HL-60/S4 (cell line): ENCODE measurements around the gene POLR2H.

Source experiments
- in situ Hi-C: fragments of 300-500 bp; cut with MboI; formaldehyde crosslinking; loops from 2 replicates; pipeline ENCODE4 v1.14.3; 2022; ENCODE audit warnings: low sequenced_read_pairs

The POLR2H gene

DNA sequence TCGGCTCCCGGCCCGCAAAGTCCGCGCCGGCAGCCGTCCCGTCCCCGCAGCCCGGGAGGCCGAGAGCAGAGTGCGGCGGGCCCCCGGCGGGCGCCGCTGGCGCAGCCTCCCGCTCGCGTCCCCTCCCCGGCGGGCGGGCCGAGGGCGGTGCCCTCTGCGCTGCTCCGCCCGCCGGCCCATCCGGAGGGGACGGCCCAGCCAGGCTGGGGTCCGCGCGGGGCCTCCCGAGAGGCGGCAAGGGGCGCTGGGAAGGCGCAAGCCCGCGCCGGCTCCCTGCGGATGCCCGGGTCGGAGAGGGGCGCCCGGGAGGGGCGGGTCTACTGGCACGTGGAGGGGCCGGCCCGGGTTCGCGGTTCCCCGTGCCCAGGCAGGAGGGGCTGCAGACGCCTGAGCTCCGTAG lies at the start of gene POLR2H, which contains the start of gene CLCN2:
POLR2H (plus strand) TSS at position 179 of the 400 bp plus-strand sequence. CDS start 1,783 bp downstream, outside the sequence.
CLCN2 (minus strand) TSS at position 74 of the 400 bp plus-strand sequence. CDS start 126 bp downstream, outside the sequence.
- in situ Hi-C loops = loop anchor here (25.0 kb wide), 1 partner anchor 426 kb away; no protein-coding TSS in a partner anchor

DNA sequence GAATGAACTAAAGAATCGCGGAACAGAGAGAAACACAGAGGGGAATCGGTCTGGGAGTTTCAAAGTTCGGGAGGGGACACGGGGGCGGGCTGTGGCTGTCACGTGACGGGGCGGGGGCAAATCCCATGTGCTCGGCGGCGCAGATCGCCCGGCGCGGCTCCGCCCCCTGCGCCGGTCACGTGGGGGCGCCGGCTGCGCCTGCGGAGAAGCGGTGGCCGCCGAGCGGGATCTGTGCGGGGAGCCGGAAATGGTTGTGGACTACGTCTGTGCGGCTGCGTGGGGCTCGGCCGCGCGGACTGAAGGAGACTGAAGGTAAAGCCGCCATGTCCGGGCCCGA lies 47.2 kb upstream of the POLR2H start, which contains the start of gene EIF4G1:
EIF4G1 (plus strand) TSS at position 244 of the 337 bp plus-strand sequence. CDS start 1,191 bp downstream, outside the sequence.
- in situ Hi-C loops = no loop called here

DNA sequence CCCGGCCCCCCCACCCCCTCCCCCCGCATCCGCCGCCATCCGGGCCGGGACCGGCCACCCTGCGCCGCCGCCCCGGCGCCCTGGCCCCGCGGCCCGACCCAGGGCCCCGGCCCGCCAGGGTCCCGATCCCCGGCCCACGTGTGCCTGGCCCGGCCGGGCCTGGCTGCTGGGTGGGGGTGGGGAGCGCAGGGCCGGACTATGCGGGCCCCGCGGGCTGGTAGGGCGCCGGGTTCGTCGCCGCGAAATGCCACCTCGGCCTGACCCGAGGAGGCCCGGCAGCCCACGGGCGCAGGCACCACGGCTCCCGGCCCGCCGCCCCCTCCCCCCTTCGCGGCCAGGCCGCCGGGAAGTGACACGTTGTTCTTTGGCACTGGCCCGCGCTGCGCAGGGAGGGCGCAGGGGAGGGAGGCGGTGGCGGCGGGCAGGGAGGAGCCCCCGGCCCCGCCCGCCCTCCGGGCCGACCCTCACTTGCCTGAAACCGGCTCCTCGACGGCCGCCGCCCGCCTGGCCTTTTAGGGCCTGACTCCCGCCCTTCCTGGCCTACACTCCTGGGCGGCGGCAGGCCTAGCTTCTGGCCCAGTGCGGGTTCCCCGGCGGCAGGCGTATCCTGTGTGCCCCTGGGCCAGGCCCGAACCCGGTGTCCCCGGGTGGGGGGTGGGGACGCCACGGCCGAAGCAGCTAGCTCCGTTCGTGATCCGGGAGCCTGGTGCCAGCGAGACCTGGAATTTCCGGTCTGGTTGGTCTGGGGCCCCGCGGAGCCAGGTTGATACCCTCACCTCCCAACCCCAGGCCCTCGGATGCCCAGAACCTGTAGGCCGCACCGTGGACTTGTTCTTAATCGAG lies 46.6 kb upstream of the POLR2H start:
- in situ Hi-C loops = no loop called here

DNA sequence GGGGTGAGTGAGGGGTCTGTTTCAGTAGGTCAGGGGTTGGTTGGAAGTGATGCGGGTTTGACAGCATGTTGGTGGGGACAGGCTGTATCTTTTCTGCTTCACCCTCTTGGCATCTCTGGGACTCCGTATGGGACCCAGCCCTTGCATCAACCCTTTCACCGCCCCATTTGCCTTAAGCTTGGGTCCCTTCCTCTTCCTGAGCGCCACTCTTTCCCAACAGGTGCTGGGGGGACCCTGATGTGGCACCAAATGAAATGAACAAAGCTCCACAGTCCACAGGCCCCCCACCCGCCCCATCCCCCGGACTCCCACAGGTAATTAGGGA lies 46.0 kb upstream of the POLR2H start:
- in situ Hi-C loops = no loop called here

DNA sequence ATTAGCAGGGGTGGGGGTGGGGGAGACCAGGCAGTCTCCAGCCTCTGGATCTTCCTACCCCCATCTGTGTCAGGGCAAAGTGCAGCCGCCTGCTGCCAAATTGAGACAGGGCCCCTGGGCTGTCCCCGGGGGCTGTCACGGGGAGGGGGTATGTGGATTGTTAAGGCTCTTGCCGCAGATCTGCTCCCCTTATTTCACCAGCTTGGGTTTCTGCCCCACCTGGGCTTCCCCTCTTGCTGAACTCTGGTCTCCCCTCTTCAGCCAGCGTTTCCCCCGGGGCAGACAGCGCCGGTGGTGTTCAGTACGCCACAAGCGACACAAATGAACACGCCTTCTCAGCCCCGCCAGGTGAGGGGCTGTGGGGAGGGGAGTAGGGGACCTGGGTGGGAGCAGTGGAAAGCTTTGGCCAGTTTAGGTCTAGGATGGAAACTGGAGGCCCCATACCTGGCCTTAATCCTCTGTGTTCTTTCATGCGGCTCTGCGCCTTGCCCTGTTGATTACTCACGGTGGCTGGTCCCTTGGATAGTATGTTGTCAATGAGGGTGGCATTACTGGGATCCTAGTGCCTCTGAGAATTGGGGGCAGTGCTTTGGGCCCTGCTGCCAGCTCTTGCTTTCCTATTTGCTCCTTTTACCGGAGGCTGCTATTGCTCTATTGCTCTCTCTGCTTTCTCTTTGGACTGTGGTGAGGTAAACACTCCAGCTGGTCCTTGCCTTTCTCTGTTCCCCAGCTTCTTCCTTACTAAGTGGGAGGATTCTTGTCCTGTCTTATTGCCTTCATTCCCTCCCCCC lies 45.4 kb upstream of the POLR2H start:
- in situ Hi-C loops = no loop called here

DNA sequence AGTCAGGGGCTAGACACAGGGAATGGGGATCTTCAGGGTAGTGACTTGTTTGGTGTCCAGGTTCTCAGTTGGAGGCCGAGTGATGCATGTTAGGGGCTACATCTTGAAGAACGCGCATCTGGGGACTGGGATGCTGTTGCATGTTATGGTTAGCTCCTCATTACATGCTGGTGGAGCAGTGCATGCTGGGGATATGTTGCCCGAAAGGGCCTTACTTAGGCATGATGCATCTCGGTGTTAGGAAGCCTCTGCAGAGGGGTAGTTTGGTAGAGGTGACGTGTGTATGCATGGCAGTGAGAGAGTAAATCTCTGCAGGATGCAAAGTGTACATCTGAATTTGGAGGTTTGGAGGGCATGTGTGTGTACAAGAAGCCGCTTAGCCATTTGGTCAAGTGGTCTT lies 44.7 kb upstream of the POLR2H start:
- in situ Hi-C loops = no loop called here

DNA sequence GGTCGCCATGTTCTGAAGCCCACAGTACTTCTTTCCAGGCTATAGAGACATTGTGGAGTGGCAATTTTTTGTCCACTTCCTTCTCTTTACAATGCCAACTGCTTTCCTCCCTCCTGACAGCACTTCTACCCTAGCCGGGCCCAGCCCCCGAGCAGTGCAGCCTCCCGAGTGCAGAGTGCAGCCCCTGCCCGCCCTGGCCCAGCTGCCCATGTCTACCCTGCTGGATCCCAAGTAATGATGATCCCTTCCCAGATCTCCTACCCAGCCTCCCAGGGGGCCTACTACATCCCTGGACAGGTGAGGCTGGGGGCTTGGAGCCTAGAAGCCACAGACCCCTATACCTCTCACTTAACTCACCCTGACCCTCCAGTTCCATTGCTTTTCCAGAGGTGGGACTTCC lies 44.3 kb upstream of the POLR2H start:
- in situ Hi-C loops = no loop called here

DNA sequence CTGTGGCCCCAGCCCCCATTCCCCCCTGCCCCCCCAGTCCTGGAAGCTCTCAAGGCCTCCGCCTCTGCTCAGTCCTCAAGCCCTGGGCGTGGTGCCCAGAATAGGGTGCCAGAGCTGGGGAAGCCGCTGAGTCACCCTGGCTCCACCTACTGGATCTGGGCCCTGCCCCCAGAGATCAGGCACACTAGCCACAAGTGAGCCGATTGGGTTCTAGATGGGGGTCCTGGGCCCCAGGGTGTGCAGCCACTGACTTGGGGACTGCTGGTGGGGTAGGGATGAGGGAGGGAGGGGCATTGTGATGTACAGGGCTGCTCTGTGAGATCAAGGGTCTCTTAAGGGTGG lies 41.4 kb upstream of the POLR2H start:
- in situ Hi-C loops = no loop called here

DNA sequence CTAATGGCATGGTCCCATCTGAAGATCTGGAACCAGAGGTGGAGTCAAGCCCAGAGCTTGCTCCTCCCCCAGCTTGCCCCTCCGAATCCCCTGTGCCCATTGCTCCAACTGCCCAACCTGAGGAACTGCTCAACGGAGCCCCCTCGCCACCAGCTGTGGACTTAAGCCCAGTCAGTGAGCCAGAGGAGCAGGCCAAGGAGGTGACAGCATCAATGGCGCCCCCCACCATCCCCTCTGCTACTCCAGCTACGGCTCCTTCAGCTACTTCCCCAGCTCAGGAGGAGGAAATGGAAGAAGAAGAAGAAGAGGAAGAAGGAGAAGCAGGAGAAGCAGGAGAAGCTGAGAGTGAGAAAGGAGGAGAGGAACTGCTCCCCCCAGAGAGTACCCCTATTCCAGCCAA lies 39.8 kb upstream of the POLR2H start:
- in situ Hi-C loops = no loop called here

DNA sequence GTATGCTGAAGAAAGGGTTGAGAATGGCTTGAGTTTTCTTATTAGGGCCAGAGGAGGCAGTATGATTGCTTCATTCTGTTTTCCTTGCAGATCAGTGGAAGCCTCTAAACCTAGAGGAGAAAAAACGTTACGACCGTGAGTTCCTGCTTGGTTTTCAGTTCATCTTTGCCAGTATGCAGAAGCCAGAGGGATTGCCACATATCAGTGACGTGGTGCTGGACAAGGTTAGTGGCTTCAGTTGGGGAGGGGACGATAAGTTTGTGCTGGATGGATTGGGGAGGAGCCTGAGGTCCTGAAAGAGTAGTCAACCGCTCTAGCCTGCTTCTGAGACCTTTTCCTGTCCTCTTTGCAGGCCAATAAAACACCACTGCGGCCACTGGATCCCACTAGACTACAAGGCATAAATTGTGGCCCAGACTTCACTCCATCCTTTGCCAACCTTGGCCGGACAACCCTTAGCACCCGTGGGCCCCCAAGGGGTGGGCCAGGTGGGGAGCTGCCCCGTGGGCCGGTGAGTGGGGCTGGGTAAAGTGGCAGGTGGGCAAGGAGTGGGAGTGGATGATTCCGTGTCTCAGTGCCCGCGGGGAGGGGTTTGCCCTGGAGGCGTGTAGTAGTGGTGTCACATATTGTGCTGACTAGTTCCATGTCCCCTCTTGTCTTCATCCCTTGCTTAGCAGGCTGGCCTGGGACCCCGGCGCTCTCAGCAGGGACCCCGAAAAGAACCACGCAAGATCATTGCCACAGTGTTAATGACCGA lies 38.6 kb upstream of the POLR2H start:
- in situ Hi-C loops = no loop called here

DNA sequence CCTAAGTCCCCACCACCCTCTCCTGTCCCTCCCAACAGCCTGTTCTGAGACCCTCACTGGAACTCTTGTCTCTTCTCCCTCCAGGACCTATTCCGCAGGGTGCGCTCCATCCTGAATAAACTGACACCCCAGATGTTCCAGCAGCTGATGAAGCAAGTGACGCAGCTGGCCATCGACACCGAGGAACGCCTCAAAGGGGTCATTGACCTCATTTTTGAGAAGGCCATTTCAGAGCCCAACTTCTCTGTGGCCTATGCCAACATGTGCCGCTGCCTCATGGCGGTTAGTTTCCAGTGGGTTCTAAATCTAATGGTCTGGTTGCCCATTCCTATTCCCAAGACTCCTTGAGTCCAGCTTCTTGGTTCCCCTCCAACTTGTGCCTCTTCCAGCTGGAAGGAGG lies 37.8 kb upstream of the POLR2H start:
- in situ Hi-C loops = no loop called here

DNA sequence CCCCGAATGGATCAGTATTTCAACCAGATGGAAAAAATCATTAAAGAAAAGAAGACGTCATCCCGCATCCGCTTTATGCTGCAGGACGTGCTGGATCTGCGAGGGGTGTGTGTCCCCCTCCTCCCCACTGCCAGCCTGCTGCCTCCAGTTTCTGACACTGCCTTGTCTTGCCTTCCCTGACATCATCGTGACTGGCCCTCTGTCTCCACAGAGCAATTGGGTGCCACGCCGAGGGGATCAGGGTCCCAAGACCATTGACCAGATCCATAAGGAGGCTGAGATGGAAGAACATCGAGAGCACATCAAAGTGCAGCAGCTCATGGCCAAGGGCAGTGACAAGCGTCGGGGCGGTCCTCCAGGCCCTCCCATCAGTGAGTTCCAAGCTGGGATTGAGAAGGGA lies 36.2 kb upstream of the POLR2H start:
- in situ Hi-C loops = no loop called here

DNA sequence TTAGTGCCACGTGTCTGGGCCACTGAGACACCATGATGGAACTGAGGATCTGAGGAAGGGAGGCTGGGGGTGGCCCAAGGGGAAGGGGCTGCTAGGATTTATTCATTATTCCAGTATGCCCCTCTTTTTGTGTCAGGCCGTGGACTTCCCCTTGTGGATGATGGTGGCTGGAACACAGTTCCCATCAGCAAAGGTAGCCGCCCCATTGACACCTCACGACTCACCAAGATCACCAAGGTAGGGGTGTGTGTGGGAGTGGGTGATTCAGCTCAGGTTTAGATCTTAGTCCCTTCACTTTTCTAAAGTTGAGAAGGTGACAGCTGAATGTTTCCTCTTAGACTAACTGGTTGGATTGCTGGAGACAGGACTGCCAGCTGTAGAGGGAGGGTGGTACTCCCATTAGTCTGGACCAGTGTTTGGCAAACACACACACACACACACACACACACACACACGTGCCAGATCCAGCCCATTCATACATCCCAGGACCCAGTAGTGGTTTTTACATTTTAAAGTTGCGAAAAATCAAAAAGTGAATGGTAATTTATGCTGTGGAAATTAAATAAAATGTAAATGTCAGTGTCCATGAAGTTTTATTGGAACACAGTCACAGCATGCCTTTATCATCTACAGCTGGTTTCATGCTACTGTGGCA lies 35.7 kb upstream of the POLR2H start:
- in situ Hi-C loops = no loop called here

DNA sequence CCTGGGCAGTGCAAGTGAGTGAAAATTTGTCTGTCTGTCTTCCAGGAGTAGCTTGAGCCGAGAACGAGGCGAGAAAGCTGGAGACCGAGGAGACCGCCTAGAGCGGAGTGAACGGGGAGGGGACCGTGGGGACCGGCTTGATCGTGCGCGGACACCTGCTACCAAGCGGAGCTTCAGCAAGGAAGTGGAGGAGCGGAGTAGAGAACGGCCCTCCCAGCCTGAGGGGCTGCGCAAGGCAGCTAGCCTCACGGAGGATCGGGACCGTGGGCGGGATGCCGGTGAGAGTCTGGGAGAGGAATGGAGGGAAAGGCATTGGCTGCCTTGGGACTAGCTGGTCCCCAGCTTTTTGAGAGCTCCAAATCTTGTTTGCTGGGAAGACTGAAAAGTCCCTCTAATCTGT lies 34.3 kb upstream of the POLR2H start:
- in situ Hi-C loops = no loop called here

DNA sequence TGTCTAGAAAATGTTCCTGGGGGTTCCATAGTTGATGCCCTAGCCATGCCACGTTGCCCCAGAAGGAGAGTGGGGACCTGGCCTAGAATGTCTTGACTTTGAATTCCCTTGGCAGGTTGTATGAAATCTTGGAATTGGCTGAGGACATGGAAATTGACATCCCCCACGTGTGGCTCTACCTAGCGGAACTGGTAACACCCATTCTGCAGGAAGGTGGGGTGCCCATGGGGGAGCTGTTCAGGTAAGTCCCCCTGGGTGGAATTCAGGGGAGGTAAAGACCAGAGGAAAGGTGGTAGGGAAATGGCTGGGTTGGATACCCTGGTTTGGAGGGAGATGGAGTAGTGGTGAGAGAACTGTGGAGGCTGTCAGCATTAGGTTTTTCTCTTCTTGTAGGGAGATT lies 33.0 kb upstream of the POLR2H start:
- in situ Hi-C loops = no loop called here

DNA sequence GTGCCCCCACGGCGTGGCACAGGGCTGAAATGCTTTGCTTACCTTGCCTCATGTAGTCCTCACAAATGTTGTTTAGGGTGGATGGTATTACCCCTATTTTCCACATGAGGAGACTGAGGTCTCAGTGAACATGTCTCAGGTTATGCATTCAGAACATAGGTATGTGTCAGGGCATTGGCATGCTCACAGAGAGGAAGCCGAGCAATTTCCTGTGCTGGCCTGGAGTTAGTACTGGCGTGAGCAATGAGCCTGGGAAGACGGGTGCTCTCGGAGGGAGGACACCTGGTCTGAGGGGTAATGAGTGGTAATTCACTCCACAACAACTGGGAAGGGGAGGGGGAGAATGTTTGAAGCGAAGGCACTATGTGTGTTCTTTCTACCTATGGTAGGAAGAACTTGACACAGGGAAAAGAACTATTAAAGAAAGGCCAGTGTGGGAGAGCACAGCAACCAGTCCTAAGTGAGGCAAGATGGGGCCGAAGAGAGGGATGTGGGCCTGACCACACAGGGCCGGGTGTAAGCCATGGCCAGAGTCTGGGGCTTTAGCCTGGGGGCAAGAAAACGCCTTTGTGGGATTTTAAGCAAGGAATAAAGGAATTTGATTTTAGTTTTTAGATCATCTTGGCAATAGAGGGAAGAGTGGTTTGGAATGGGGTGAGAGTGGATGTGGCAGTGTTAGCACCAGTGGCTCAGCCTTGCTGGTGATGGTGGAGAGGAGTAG lies 29.0 kb upstream of the POLR2H start:
- in situ Hi-C loops = no loop called here

DNA sequence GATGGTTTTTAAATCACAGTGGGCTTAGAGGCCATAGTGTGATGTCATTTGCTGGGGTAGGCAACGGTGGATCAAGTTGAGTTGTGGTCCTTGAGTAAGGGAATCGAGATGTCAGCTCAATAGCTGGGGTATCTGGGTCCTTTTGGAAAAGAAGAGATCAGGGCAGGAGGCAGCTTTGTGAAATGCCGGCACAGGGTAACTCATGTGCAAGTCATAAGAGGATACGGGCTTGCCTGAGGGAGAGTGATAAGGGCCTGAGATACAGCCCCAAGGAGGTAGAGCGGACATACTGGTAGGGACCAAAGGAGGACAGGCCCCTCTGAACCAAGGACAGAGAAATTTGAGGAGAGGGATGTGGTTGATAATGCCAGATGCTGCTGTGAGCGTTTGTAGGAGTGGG lies 28.3 kb upstream of the POLR2H start:
- in situ Hi-C loops = no loop called here

DNA sequence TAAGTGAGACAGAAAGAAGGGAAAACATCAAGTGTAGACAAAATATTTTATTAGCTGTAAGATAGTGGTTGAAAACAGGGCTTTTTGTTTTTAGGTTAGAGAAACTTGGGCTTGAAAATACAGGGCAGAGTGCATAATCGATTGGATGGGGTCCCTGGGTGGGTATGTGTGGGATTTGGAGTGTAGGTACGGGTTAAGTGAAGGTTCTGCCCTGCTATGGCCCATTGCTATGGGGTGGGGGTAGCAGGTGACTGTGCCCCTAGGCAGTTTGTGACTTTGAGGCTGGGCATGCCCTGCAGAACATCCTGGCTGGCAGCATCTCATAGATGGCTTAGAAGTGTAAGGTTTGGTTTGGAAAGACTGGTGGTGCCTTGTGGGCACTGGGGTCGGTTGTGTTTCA lies 27.8 kb upstream of the POLR2H start:
- in situ Hi-C loops = no loop called here

DNA sequence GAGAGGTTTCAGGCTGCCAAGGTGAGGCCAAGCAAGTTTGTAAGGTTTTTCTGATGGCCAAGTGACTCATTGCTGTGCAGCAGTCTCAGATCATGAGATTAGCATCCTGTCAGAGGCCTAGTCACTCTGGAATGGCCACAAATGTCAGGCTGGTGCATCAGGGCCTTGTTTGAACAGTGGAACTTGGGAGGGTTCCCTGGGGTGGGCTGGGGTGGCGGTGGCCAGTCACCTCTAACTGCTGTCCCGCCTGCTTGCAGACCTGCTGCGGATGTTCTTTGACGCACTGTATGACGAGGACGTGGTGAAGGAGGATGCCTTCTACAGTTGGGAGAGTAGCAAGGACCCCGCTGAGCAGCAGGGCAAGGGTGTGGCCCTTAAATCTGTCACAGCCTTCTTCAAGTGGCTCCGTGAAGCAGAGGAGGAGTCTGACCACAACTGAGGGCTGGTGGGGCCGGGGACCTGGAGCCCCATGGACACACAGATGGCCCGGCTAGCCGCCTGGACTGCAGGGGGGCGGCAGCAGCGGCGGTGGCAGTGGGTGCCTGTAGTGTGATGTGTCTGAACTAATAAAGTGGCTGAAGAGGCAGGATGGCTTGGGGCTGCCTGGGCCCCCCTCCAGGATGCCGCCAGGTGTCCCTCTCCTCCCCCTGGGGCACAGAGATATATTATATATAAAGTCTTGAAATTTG lies 26.9 kb upstream of the POLR2H start:
- in situ Hi-C loops = no loop called here

DNA sequence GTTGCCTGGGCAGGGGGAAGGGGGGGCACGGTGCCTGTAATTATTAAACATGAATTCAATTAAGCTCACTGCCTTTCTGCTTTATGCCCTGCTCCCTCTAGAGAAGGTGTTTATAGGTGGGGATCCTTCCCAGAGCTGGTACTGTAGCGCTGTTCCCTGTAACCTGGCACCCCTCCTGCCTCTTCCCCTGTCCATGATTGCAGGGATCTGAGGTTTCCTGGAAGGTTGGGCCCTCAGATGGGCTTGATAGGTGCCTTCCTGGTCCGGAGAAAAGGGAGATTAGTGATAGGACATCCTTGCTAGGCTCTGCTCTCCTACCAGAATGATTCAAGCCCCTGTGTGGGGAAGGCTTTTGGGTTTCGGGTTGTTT lies 26.2 kb upstream of the POLR2H start:
- in situ Hi-C loops = no loop called here
